GM18870 (cell line): Measurements from ENCODE around the gene SMIM9.
A peak's percentile ranks its signal among the peaks of the same experiment; 100 is the strongest.
"Not testable (repeated sequence)": the region's sequence is repeated elsewhere in the genome, so short reads cannot be mapped to it uniquely, and the experiment has no call there.

Experiments
- ATAC-seq: cut with Tn5 transposase; IDR thresholded peaks from one replicate; pipeline ENCODE4 v1.9.1; 2021; ENCODE audit warnings: moderate library complexity; ENCODE audit not compliant: unreplicated experiment

The SMIM9 gene

GRCh38 chrX:154816326-154816898 is 18.1 kb downstream of the SMIM9 start:
- ATAC-seq, result not testable (repeated sequence)

- no peak for ATAC-seq
These were observed 19.1 kb downstream of the SMIM9 start for GRCh38 chrX:154815274-154815818.

- no peak for ATAC-seq
These were observed 20.7 kb downstream of the SMIM9 start for GRCh38 chrX:154813801-154814200.

- no peak for ATAC-seq
These were observed 21.9 kb downstream of the SMIM9 start for GRCh38 chrX:154812341-154813101.

- ATAC-seq, result no peak
These were observed 24.4 kb downstream of the SMIM9 start for GRCh38 chrX:154809939-154810665.

GRCh38 chrX:154806837-154807501 is 27.5 kb downstream of the SMIM9 start:
- no peak for ATAC-seq

GRCh38 chrX:154805696-154806091 is 28.8 kb downstream of the SMIM9 start:
- ATAC-seq, result peak; percentile 14

GRCh38 chrX:154804957-154805695 is 29.3 kb downstream of the SMIM9 start, which contains the start of gene MPP1:
MPP1 (minus strand) TSS chrX:154805485; CDS start chrX:154805373, 112 bp downstream.
- ATAC-seq, result peak; percentile 64

- no peak for ATAC-seq
These were observed 30.1 kb downstream of the SMIM9 start for GRCh38 chrX:154804261-154804956.

- no peak for ATAC-seq
These were observed 31.5 kb downstream of the SMIM9 start for GRCh38 chrX:154802947-154803346.

GRCh38 chrX:154800478-154801210 is 33.8 kb downstream of the SMIM9 start:
- no peak for ATAC-seq

- ATAC-seq, result no peak
These were observed 34.7 kb downstream of the SMIM9 start for GRCh38 chrX:154799556-154800348.

- no peak for ATAC-seq
These were observed 37.5 kb downstream of the SMIM9 start for GRCh38 chrX:154797006-154797405.

- no peak for ATAC-seq
These were observed 39.4 kb downstream of the SMIM9 start for GRCh38 chrX:154795016-154795415.

- no peak for ATAC-seq
These were observed 41.2 kb downstream of the SMIM9 start for GRCh38 chrX:154793084-154793795.

- ATAC-seq, result no peak
These were observed 42.5 kb downstream of the SMIM9 start for GRCh38 chrX:154791939-154792338.

GRCh38 chrX:154791467-154791866 is 43.0 kb downstream of the SMIM9 start:
- no peak for ATAC-seq

- ATAC-seq, result no peak
These were observed 48.7 kb downstream of the SMIM9 start for GRCh38 chrX:154785716-154786115.
